HG03565 (cell line): ENCODE measurements around the gene FXYD1.

ENCODE experiments used
- ATAC-seq: cut with Tn5 transposase; IDR thresholded peaks from one replicate; pipeline ENCODE4 v1.9.1; 2021; ENCODE audit warnings: mild to moderate bottlenecking, moderate library complexity; ENCODE audit not compliant: unreplicated experiment

The FXYD1 gene

DNA sequence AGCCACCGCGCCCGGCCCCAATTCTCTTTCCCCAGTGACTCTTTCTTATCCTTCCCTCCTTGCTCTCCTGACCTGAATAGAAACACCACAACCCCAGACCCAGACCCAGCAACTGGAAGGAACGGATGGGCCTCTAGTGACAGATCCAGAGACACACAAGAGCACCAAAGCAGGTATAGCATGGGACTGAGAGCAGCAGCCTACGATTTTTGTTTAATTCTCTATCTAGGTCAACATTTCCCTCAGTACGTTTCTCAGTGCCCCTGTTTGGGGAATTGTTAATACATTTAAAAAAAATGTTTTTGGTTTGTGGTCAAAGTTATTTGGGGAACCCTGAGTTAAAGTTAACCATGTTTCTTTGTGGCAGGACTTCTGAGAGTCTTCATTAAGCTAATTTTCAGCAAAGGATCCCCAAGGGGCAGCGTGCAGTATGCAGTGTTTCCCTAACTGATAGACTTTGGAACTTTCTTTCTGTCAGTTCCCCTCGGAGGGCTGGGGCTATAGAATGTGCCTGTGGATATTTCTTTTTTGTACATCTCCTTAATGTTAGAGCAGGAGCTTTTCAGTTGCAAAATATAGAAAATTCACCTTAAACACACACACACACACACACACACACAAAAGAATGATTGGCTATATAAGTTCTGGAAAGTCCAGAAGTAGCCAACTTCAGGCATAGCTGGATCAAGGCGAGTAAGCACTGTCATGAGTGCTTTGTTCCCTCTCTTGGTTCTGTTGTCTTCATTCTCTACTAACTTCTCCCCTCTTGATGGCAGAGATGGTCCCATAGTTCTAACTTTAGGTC, 22.2 kb downstream of the FXYD1 start:
- ATAC-seq, result no peak

DNA sequence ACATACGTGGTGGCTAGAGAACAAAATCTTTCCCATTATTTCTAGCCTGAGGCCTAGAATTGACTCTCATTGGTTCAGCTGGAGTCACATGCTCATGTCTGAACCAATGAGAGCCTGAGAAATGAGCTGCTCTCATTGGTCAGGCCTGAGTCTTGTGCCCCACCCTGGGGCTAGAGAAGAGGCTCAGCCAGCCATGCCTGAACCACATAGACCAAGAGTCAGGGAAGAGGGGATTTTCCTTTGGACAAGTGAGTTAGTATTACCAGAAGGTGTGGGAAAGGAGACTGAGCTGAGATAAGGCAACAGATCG, 22.8 kb downstream of the FXYD1 start:
- no peak for ATAC-seq

DNA sequence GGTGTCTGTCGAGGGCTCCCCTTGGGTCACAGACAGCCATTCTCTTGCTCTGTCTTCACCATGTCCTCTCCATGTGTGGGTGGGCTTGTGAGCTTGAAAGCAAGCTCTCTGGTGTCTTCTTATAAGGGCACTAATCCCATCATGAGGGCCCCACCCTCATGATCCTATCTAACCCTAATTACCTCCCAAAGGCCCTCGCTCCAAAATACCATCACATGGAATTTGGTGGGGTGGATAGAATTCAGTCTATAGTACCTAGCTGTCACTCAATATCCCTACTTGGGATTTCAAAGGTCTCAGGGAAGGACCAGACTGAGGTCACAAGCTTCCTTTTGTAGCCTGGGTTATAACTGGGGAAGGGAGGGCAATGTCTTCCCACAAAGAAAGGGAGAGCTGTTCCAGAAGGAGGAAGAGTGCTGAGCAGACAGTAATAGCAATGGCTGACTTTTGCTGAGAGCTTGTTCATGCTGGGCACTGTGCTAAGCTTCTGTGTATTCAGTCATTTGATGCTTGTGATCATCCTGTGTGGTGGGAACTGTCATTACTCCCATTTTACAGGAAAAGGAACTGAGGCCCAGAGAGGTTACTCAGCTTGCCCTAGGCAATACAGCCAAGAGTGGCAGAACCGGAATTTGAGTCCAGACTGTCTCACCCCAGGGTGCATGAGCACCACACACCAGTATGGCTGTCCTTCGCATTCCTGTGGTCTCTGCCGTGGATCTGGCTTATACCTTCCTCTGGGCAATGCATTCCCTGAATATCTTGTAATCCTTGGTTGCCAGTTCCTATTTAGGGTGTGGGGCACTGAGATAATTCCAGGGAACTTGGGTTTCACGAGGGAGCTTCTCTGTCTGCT, 24.1 kb downstream of the FXYD1 start:
- ATAC-seq, result no peak

DNA sequence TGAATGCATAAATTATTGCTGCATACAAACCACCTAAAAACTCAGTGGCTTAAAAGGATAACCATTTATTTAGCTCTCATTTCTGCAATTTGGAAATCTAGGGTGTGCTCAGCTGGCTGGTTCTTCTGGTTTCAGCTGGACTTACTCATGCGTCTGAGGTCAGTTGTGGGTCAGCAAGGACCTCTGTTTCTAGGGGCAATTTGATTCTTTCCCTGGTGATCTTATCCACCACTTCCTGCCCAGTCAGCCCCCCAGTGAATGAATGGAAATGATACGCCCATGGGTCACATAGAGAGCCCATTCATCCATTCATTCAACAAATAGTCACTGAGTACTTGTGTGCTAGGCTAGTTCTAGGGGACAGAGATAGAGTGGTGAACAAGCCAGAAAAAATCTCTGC, 25.8 kb downstream of the FXYD1 start:
- no peak for ATAC-seq

DNA sequence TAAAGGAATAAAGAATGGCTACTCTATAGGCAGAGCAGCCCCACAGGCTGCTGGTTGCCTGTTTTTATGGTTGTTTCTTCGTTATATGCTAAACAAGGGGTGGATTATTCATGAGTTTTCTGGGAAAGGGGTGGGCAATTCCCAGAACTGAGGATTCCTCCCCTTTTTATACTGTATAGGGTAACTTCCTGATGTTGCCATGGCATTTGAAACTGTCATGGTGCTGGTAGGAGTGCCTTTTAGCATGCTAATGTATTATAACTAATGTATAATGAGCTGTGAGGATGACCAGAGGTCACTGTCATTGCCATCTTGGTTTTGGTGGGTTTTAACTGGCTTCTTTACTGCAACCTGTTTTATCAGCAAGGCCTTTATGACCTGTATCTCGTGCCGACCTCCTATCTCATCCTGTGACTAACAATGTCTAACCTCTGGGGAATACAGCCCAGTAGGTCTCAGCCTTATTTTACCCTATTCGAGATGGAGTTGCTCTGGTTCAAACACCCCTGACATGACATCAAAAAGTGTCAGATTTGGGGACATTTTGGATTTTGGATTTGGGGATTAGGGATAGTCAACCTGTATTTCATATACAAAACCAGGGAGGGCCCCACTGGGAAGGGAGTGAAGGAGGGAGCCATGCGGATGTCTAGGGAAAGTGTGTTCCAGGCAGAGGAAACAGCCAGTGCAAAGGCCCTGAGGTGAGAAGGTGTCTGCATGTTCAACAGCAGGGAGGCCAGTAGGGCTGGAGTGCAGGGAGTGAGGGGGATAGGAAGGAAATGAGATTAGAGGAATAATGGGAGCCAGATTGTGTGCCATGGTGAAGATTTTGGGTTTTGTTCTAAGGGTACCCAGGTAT, 26.8 kb downstream of the FXYD1 start:
- no peak for ATAC-seq

DNA sequence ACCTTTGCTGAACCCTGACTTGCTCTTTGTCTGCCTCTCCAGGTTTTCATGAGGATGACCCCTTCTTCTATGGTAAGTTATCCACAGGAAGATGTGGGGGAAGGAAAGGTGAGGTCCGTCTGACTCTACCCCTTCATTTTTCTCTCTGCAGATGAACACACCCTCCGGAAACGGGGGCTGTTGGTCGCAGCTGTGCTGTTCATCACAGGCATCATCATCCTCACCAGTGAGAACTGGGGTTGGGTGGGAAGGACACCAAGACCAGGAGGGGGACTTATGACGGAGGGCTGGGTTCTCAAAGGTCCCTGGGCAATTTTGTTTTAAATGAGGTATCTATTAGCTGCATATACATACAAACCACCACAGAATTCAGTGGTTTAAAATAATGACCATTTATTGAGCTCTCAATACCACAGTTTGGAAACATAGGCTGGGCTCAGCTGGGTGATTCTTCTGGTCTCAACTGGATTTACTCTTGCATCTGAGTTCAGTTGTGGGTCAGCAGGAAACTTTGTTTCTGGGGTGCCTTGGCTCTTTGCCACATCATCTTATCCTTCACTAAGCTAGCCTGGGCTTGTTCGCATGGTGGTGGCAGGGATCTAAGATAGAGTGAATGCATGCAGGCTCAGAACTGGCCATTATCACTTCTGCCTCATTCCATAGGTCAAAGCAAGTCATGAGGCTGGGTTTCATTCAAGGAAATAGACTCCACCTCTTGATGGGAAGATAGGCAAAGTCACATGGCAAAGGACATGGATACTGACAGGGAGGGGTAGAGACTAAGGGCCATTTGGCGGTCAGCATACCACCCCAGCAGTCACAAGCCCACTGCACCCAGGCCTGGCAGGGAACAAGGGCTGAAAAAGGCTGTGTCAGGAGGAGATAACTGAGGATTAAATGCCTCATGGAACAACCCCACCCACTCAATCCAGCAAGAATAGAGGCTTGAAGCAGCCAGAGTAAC, 27.8 kb downstream of the FXYD1 start:
- ATAC-seq, result no peak

DNA sequence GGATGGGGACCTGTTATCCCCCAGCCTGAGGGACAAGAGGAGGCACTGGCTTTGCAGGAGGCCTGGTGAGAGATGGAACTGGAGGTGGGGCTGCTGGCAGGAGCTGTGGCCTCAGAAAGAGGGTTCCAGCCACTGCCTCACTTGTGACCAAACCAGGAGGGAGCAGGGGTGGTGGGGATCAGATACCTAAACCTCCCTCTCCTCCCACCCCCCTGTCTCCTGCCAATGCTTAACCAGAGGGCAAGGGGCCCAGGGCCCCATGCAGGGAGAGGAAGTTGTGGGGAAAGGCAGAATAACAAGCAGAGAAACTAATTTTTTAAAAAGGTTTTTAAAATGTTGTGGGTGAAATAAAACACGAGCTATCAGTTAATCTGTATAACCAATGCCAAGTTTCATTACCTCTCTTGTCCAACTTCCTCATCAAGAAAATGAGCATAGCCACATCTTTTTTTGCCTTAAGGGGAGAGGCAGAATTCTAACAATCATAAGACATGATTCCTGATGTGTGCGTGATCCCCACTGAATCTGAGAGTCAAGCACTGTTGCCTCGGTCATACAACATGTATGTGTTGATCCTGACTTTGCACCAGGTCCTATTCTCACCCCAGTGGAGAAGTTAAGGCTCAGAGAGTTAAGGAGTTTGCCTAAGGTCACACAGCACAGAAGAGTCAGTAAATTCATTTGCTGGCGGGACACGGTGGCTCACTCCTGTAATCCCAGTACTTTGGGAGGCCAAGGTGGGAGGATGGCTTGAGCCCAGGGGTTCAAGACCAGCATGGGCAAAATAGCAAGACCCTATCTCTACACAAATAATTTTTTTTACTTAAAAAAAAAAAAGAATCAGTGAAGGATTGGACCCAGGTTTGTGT, 28.9 kb downstream of the FXYD1 start:
- ATAC-seq, result no peak

DNA sequence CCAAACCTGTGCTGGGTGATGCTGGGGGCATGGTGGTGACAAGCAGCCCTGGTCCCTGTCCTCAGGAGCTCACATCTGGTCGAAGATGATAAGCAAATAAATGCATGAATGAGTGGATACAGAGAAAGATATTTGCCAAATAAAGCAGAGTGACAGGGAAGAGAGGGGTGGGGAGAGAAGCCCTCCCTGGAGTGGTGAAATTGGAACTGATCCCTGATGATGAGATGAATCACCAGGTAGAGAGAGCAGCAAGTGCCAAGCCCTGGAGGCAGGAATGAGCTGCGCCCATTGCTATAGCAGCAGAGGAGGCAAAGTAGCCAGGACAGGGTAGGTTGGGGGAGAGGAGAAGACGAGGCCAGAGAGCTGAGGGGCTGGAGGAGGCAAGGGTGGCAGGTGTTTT, 29.6 kb downstream of the FXYD1 start:
- no peak for ATAC-seq

DNA sequence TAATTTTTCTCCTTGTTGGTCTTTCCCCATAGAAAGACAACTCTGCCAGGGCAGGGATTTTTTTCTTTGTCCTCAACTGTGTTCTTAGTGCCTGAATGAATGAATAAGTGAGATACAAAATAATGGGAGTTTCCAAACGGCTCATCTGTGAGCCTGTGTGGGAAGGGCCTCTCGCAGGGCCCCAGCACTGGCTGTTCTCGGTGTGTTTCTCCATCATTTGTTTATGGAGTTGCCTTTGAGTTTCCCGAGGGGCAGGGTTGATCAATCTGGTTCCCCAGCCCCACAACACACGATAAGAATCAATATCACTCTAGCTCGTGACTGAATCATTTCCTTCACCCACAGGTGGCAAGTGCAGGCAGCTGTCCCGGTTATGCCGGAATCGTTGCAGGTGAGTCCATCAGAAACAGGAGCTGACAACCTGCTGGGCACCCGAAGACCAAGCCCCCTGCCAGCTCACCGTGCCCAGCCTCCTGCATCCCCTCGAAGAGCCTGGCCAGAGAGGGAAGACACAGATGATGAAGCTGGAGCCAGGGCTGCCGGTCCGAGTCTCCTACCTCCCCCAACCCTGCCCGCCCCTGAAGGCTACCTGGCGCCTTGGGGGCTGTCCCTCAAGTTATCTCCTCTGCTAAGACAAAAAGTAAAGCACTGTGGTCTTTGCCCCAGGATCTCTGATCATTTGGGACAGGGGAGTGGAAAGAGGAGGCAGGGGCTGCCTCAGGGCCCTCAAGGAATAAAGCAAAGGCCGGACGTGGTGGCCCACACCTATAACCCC, 30.8 kb downstream of the FXYD1 start:
- no peak for ATAC-seq

DNA sequence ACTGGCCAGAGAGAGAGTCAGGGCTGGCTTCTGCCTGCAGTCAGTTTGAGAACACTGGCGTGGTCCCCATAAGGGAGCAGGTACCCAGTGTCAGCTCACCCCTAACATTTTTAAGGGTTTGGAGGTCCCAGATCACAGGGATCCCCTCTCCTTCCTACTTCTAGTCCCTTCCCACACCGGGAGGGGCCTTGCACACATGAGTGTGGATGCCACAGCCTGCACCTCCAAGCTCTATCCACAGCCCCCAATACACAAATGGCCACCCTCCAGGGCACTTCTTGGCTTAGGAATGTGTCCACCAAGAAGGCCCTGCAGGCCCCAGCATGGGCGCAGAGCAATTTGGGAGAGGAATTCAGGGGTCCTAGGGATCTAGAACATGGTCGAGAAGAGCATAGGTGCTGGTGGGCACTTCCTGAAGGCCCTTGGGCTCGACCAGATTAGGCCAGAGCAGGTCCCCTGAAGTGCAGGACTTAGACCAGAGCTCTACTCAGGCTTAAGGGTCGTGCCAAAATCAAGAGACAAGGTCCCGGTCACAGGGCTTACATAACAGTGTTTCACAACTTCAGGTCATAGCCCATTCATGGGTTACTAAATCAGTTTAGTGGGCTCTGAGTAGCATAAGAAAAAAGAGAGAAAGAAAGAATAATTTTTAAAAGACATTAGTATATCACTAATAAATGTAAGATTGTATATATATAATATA, 31.9 kb downstream of the FXYD1 start:
- ATAC-seq, result no peak

DNA sequence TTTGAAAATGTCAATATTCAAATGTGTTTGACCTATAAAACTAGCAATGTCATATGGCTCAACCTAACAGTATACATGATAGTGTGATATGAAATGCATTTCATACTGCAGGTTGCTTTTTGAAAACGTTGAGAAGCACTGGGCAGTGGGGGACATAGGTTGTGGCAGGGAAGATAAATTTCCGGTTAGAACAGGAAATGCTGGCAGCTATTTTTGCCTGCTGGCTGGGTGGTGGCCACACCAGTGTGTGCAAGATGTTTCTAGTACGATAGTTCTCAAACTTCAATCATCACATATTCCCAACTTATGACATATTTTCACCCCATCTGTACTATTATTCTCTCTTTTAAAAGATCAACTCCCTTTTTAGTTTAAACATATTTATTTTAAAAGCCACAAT, 33.1 kb downstream of the FXYD1 start:
- ATAC-seq, result no peak

DNA sequence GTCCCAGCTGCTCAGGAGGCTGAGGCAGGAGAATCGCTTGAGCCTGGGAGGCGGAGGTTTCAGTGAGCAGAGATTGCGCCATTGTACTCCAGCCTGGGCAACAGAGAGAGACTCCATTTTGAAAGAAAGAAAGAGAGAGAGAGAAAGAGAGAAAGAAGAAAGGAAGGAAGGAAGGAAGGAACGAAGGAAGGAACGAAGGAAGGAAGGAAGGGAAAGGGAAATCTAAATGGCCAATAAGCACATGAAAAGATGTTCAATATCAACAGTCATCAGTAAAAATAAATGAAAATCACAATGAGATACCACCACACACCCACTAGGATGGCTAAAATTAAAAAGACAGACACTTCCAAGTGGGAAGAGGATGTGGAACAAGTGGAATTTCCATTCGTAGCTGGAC, 35.6 kb downstream of the FXYD1 start:
- no peak for ATAC-seq

DNA sequence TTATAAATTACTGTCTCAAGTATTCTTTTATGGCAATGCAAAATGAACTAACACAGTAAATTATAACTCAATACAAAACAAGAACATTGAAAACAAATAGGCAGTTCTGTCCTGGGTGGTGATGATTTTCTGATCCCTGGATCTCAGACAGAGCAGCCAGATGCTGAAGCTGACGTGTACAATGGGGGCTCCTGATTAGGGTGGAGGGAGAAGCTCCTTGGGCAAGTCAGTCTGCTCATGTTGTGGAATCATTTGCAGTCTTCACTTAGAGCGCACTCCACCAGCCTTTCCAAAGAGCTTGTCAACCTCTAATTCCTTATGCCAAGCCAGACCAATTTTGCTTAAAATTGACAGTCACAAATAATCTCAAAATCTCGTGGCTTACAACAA, 37.6 kb downstream of the FXYD1 start:
- ATAC-seq, result no peak

DNA sequence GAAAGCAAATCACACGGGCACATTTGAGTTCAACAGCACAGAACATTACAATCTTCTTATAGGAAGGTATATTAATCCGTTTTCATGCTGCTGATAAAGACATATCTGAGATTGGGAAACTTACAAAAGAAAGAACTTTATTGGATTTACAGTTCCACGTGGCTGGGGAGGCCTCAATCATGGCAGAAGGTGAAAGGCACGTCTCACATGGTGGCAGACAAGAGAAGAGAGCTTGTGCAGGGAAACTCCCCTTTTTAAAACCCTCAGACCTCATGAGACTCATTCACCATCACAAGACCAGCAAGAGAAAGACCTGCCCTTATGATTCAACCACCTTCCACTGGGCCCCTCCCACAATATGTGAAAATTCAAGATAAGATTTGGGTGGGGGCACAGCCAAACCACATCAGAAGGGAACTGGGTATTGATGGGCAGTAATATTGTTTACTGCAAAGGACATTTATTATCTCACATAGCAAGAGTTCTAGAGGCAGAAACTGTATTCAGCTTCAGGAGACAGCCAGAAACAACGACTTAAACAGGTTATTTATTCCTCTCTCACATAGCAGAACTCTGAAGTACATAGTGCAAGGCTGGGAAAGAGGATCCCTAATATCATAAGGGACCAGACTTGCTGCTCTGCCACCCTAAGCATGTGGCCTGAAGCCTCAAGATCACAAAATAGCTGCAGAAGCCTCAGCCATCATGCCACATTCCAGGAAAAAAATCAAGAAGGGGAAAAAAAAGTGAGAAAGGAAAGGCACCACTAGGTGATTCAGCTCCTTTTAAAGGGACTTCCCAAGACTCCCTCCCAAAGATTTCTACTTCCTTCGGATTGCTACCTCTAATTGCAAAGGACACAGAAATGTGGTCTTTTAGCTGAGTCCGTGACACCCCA, 39.0 kb downstream of the FXYD1 start:
- no peak for ATAC-seq

DNA sequence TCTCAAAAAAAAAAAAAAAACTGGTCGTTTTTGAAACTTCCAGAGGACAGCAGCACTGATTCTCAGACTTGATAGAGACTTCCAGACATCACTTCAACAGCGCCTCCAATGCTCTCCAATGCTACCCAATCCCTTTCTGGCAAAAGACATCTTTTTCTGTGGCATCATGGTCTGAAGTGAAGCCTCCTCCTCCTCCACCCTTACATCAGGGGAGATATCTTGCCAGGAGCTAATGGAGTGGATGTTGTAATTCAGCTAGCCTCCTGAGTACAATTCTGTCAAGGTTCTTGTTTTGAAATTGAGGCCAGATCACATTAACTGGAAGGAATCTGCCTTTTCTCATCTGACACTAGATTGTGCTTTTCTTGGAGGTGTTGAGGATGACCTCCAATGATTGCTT, 40.1 kb downstream of the FXYD1 start:
- ATAC-seq, result no peak

DNA sequence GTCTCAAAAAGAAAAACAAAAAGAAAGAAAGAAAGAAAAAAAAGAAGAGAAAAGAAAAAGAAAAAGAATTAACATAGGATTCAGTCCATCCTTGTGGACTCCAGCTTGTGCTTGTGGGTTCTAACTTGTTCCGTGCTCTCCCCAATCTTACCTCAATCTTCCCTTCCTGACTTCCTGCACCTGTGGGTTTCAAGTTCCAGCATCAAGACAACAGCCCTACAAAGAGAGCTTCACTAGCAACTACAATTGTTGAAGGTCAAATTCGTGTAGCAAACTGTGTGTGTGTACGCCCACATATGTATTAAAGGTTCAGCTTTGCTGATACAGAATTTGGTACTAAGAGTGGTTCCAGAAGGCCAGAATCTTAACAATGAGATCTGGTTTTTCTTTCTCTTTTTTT, 41.2 kb downstream of the FXYD1 start:
- no peak for ATAC-seq

DNA sequence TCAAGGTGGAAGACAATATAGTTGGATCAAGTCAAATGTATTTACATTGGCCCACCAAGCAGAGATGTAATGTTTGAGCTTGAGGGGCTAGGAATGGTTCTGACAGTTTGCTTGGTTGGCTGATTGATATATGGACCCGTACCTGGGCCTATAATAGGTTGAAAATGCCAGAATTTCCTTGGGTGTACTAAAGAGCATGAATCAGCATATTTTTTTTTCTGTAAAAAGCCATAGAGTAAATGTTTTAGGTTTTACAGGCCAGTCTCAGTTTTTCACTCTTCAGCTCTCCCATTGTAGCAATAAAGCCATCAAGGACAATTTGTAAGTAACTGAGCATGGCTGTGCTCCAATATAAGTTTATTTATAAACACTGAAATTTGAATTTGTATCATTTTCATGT, 42.8 kb downstream of the FXYD1 start:
- ATAC-seq, result no peak
